ENCODE measurements around the gene KCNJ3. TPM values are rescaled to one million over a fixed set of nuclear protein-coding genes. Genes with fewer than 3 reads are reported as not detected.

KCNJ3 gene
- total and polyA plus RNA-seq, 4 donors = 2.9 to 20.8 (median 11.5) TPM

- no peaks in the 10 kb centered on the region for H3K27me3 ChIP-seq (ENCODE audit: control insufficient read depth, insufficient read depth, low read length)
- no peak overlapping the region for H3K4me3 ChIP-seq (ENCODE audit: low read depth, low read length)
- 60% methylated on average over 1 of the region's 2 CpGs for WGBS (ENCODE audit: insufficient coverage)
- H3K4me1 ChIP-seq (ENCODE audit: control insufficient read depth, insufficient read depth, low read length) = no peaks in the 10 kb centered on the region
- no peak overlapping the region for H3K27ac ChIP-seq (ENCODE audit: low read depth, low read length)
- DNase-seq (ENCODE audit: low read depth in 4 of 6, low spot score in 6 of 6) = peak in 3 of 6 donors; percentile 7 to 76 (median 67)
- H3K36me3 ChIP-seq (ENCODE audit: control insufficient read depth, insufficient read depth, low read length) = no peaks in the 10 kb centered on the region
- no peaks in the 10 kb centered on the region for H3K9me3 ChIP-seq (ENCODE audit: control insufficient read depth, insufficient read depth, low read length)
Measured at GRCh38 chr2:154740361-154740760, 41.9 kb downstream of the KCNJ3 start.

GRCh38 chr2:154758871-154759270, 60.4 kb downstream of the KCNJ3 start:
- Histone ChIP-seq H3K27me3 (ENCODE audit: control insufficient read depth, insufficient read depth, low read length) (no peaks in the 10 kb centered on the region), H3K4me1 (ENCODE audit: control insufficient read depth, insufficient read depth, low read length) (no peaks in the 10 kb centered on the region), H3K27ac (ENCODE audit: low read depth, low read length) (no peak overlapping the region), H3K4me3 (ENCODE audit: low read depth, low read length) (no peak overlapping the region), H3K36me3 (ENCODE audit: control insufficient read depth, insufficient read depth, low read length) (no peaks in the 10 kb centered on the region), H3K9me3 (ENCODE audit: control insufficient read depth, insufficient read depth, low read length) (no peaks in the 10 kb centered on the region)
- no peak for DNase-seq (ENCODE audit: low read depth in 4 of 6, low spot score in 6 of 6)
- no CpG with 5 or more reads among the region's 1 CpG for WGBS (ENCODE audit: insufficient coverage)

GRCh38 chr2:154762638-154763037, 64.1 kb downstream of the KCNJ3 start:
- Histone ChIP-seq H3K4me1 (ENCODE audit: control insufficient read depth, insufficient read depth, low read length) (no peaks in the 10 kb centered on the region), H3K9me3 (ENCODE audit: control insufficient read depth, insufficient read depth, low read length) (no peaks in the 10 kb centered on the region), H3K36me3 (ENCODE audit: control insufficient read depth, insufficient read depth, low read length) (no peaks in the 10 kb centered on the region), H3K27me3 (ENCODE audit: control insufficient read depth, insufficient read depth, low read length) (no peaks in the 10 kb centered on the region), H3K4me3 (ENCODE audit: low read depth, low read length) (no peak overlapping the region), H3K27ac (ENCODE audit: low read depth, low read length) (no peak overlapping the region)
- no CpG with 5 or more reads among the region's 2 CpGs for WGBS (ENCODE audit: insufficient coverage)
- DNase-seq (ENCODE audit: low read depth in 4 of 6, low spot score in 6 of 6) = no peak

- WGBS (ENCODE audit: insufficient coverage) = no CpG with 5 or more reads among the region's 4 CpGs
- H3K36me3 ChIP-seq (ENCODE audit: control insufficient read depth, insufficient read depth, low read length) = no peaks in the 10 kb centered on the region
- H3K27me3 ChIP-seq (ENCODE audit: control insufficient read depth, insufficient read depth, low read length) = no peaks in the 10 kb centered on the region
- no peak overlapping the region for H3K27ac ChIP-seq (ENCODE audit: low read depth, low read length)
- H3K4me1 ChIP-seq (ENCODE audit: control insufficient read depth, insufficient read depth, low read length) = no peaks in the 10 kb centered on the region
- H3K9me3 ChIP-seq (ENCODE audit: control insufficient read depth, insufficient read depth, low read length) = no peaks in the 10 kb centered on the region
- no peak for DNase-seq (ENCODE audit: low read depth in 4 of 6, low spot score in 6 of 6)
- no peak overlapping the region for H3K4me3 ChIP-seq (ENCODE audit: low read depth, low read length)
Measured at GRCh38 chr2:154771664-154772284, 73.3 kb downstream of the KCNJ3 start.

- no peaks in the 10 kb centered on the region for H3K4me1 ChIP-seq (ENCODE audit: control insufficient read depth, insufficient read depth, low read length)
- no peak overlapping the region for H3K4me3 ChIP-seq (ENCODE audit: low read depth, low read length)
- H3K27ac ChIP-seq (ENCODE audit: low read depth, low read length) = no peak overlapping the region
- H3K9me3 ChIP-seq (ENCODE audit: control insufficient read depth, insufficient read depth, low read length) = no peaks in the 10 kb centered on the region
- H3K36me3 ChIP-seq (ENCODE audit: control insufficient read depth, insufficient read depth, low read length) = no peaks in the 10 kb centered on the region
- WGBS (ENCODE audit: insufficient coverage) = 100% methylated on average over 3 of the region's 4 CpGs
- no peaks in the 10 kb centered on the region for H3K27me3 ChIP-seq (ENCODE audit: control insufficient read depth, insufficient read depth, low read length)
- DNase-seq (ENCODE audit: low read depth in 4 of 6, low spot score in 6 of 6) = peak in 1 of 6 donors; percentile 86
Measured at GRCh38 chr2:154776825-154777224, 78.3 kb downstream of the KCNJ3 start.

- H3K27ac ChIP-seq (ENCODE audit: low read depth, low read length) = no peak overlapping the region
- H3K9me3 ChIP-seq (ENCODE audit: control insufficient read depth, insufficient read depth, low read length) = no peaks in the 10 kb centered on the region
- no peaks in the 10 kb centered on the region for H3K27me3 ChIP-seq (ENCODE audit: control insufficient read depth, insufficient read depth, low read length)
- DNase-seq (ENCODE audit: low read depth in 4 of 6, low spot score in 6 of 6) = peak in 1 of 6 donors; percentile 82
- WGBS (ENCODE audit: insufficient coverage) = no CpG with 5 or more reads among the region's 1 CpG
- H3K4me1 ChIP-seq (ENCODE audit: control insufficient read depth, insufficient read depth, low read length) = no peaks in the 10 kb centered on the region
- H3K4me3 ChIP-seq (ENCODE audit: low read depth, low read length) = no peak overlapping the region
- no peaks in the 10 kb centered on the region for H3K36me3 ChIP-seq (ENCODE audit: control insufficient read depth, insufficient read depth, low read length)
Measured at GRCh38 chr2:154794406-154794805, 95.9 kb downstream of the KCNJ3 start.

GRCh38 chr2:154795651-154796050, 97.2 kb downstream of the KCNJ3 start:
- Histone ChIP-seq H3K27me3 (ENCODE audit: control insufficient read depth, insufficient read depth, low read length) (no peaks in the 10 kb centered on the region), H3K36me3 (ENCODE audit: control insufficient read depth, insufficient read depth, low read length) (no peaks in the 10 kb centered on the region), H3K4me3 (ENCODE audit: low read depth, low read length) (no peak overlapping the region), H3K27ac (ENCODE audit: low read depth, low read length) (no peak overlapping the region), H3K4me1 (ENCODE audit: control insufficient read depth, insufficient read depth, low read length) (no peaks in the 10 kb centered on the region), H3K9me3 (ENCODE audit: control insufficient read depth, insufficient read depth, low read length) (no peaks in the 10 kb centered on the region)
- peak in 1 of 6 donors; percentile 14 for DNase-seq (ENCODE audit: low read depth in 4 of 6, low spot score in 6 of 6)
- no CpG with 5 or more reads among the region's 3 CpGs for WGBS (ENCODE audit: insufficient coverage)

GRCh38 chr2:154804451-154804850, 106.0 kb downstream of the KCNJ3 start:
- no peaks in the 10 kb centered on the region for H3K36me3 ChIP-seq (ENCODE audit: control insufficient read depth, insufficient read depth, low read length)
- no peak for DNase-seq (ENCODE audit: low read depth in 4 of 6, low spot score in 6 of 6)
- H3K27ac ChIP-seq (ENCODE audit: low read depth, low read length) = no peak overlapping the region
- no peaks in the 10 kb centered on the region for H3K9me3 ChIP-seq (ENCODE audit: control insufficient read depth, insufficient read depth, low read length)
- no peak overlapping the region for H3K4me3 ChIP-seq (ENCODE audit: low read depth, low read length)
- H3K4me1 ChIP-seq (ENCODE audit: control insufficient read depth, insufficient read depth, low read length) = no peaks in the 10 kb centered on the region
- no peaks in the 10 kb centered on the region for H3K27me3 ChIP-seq (ENCODE audit: control insufficient read depth, insufficient read depth, low read length)

GRCh38 chr2:154813636-154814035, 115.1 kb downstream of the KCNJ3 start:
- H3K4me3 ChIP-seq (ENCODE audit: low read depth, low read length) = no peak overlapping the region
- no peaks in the 10 kb centered on the region for H3K9me3 ChIP-seq (ENCODE audit: control insufficient read depth, insufficient read depth, low read length)
- H3K27me3 ChIP-seq (ENCODE audit: control insufficient read depth, insufficient read depth, low read length) = no peaks in the 10 kb centered on the region
- no peaks in the 10 kb centered on the region for H3K4me1 ChIP-seq (ENCODE audit: control insufficient read depth, insufficient read depth, low read length)
- DNase-seq (ENCODE audit: low read depth in 4 of 6, low spot score in 6 of 6) = no peak
- WGBS (ENCODE audit: insufficient coverage) = no CpG with 5 or more reads among the region's 1 CpG
- H3K27ac ChIP-seq (ENCODE audit: low read depth, low read length) = no peak overlapping the region
- no peaks in the 10 kb centered on the region for H3K36me3 ChIP-seq (ENCODE audit: control insufficient read depth, insufficient read depth, low read length)

- Histone ChIP-seq H3K27ac (ENCODE audit: low read depth, low read length) (no peak overlapping the region), H3K4me1 (ENCODE audit: control insufficient read depth, insufficient read depth, low read length) (no peaks in the 10 kb centered on the region), H3K27me3 (ENCODE audit: control insufficient read depth, insufficient read depth, low read length) (no peaks in the 10 kb centered on the region), H3K36me3 (ENCODE audit: control insufficient read depth, insufficient read depth, low read length) (no peaks in the 10 kb centered on the region), H3K9me3 (ENCODE audit: control insufficient read depth, insufficient read depth, low read length) (no peaks in the 10 kb centered on the region), H3K4me3 (ENCODE audit: low read depth, low read length) (no peak overlapping the region)
- WGBS (ENCODE audit: insufficient coverage) = no CpG with 5 or more reads among the region's 1 CpG
- peak in 1 of 6 donors; percentile 21 for DNase-seq (ENCODE audit: low read depth in 4 of 6, low spot score in 6 of 6)
Measured at GRCh38 chr2:154814856-154815255, 116.4 kb downstream of the KCNJ3 start.

Measured in spinal cord (tissue), 10 donors.